Measurements from ENCODE around the gene CLIC5.

The CLIC5 gene

GRCh38 chr6:45997875-45998506 lies 17.7 kb downstream of the CLIC5 start:
- no peak overlapping the region for H3K4ac ChIP-seq (ENCODE audit: low read depth, low read length)
- no peak overlapping the region for H3K27ac ChIP-seq (ENCODE audit: low read depth, low read length)
- H4K12ac ChIP-seq (ENCODE audit: low read depth, low read length) = no peak overlapping the region
- H3K9me3 ChIP-seq (ENCODE audit: insufficient read depth, low read depth, low read length) = no peaks in the 10 kb centered on the region
- H2AFZ ChIP-seq (ENCODE audit: insufficient read depth, low read length, poor library complexity) = no peak overlapping the region
- no peak overlapping the region for H3K4me3 ChIP-seq (ENCODE audit: low read depth, low read length)
- H3K23ac ChIP-seq (ENCODE audit: low read length) = no peak overlapping the region
- H3K14ac ChIP-seq (ENCODE audit: low read length) = no peak overlapping the region
- DNase-seq = peak in 1 of 2 donors; percentile 44
- no peak overlapping the region for H3K18ac ChIP-seq (ENCODE audit: low read length)
- H2BK12ac ChIP-seq (ENCODE audit: low read length) = no peak overlapping the region
- H2BK120ac ChIP-seq (ENCODE audit: insufficient read depth, low read length, poor library complexity) = no peak overlapping the region
- no peak overlapping the region for H3K9ac ChIP-seq (ENCODE audit: low read length)
- H3K79me1 ChIP-seq (ENCODE audit: low read length) = no peaks in the 10 kb centered on the region
- H3K4me1 ChIP-seq (ENCODE audit: control insufficient read depth in 1 of 2, insufficient read depth in 2 of 2, low read length in 2 of 2) = peaks cover 0 to 5% of the 10 kb centered on the region in 2 experiments
- no peak overlapping the region for H4K91ac ChIP-seq (ENCODE audit: low read depth, low read length)
- no peak overlapping the region for H2AK5ac ChIP-seq (ENCODE audit: low read length)
- no peak overlapping the region for H2BK5ac ChIP-seq (ENCODE audit: low read depth, low read length, poor library complexity)
- H3K79me2 ChIP-seq (ENCODE audit: control insufficient read depth, insufficient read depth, low read length, poor library complexity) = no peaks in the 10 kb centered on the region
- H3K27me3 ChIP-seq (ENCODE audit: insufficient read depth, low read length) = no peaks in the 10 kb centered on the region
- no peak overlapping the region for H4K8ac ChIP-seq (ENCODE audit: low read depth, low read length)
- H3K36me3 ChIP-seq (ENCODE audit: control insufficient read depth in 1 of 2, insufficient read depth in 2 of 2, low read length in 2 of 2) = no peaks in the 10 kb centered on the region
- no CpG with 5 or more reads among the region's 5 CpGs for WGBS (ENCODE audit: extremely low coverage, insufficient coverage, insufficient read length)
- H3K4me2 ChIP-seq (ENCODE audit: low read length) = no peak overlapping the region

GRCh38 chr6:45991189-45991588 lies 24.5 kb downstream of the CLIC5 start:
- Histone ChIP-seq H3K18ac (ENCODE audit: low read length) (no peak overlapping the region), H3K79me2 (ENCODE audit: control insufficient read depth, insufficient read depth, low read length, poor library complexity) (no peaks in the 10 kb centered on the region), H4K91ac (ENCODE audit: low read depth, low read length) (no peak overlapping the region), H2AFZ (ENCODE audit: insufficient read depth, low read length, poor library complexity) (no peak overlapping the region), H3K79me1 (ENCODE audit: low read length) (no peaks in the 10 kb centered on the region), H3K27ac (ENCODE audit: low read depth, low read length) (no peak overlapping the region), H3K36me3 (ENCODE audit: control insufficient read depth in 1 of 2, insufficient read depth in 2 of 2, low read length in 2 of 2) (no peaks in the 10 kb centered on the region), H3K4me1 (ENCODE audit: control insufficient read depth in 1 of 2, insufficient read depth in 2 of 2, low read length in 2 of 2) (peaks cover 2 to 7% of the 10 kb centered on the region in 2 experiments), H2AK5ac (ENCODE audit: low read length) (no peak overlapping the region), H3K9me3 (ENCODE audit: insufficient read depth, low read depth, low read length) (no peaks in the 10 kb centered on the region), H4K12ac (ENCODE audit: low read depth, low read length) (no peak overlapping the region), H3K9ac (ENCODE audit: low read length) (no peak overlapping the region), H2BK12ac (ENCODE audit: low read length) (no peak overlapping the region), H3K4me2 (ENCODE audit: low read length) (no peak overlapping the region), H3K23ac (ENCODE audit: low read length) (no peak overlapping the region), H3K14ac (ENCODE audit: low read length) (no peak overlapping the region), H2BK5ac (ENCODE audit: low read depth, low read length, poor library complexity) (no peak overlapping the region), H3K4ac (ENCODE audit: low read depth, low read length) (no peak overlapping the region), H3K4me3 (ENCODE audit: low read depth, low read length) (no peak overlapping the region), H2BK120ac (ENCODE audit: insufficient read depth, low read length, poor library complexity) (no peak overlapping the region), H3K27me3 (ENCODE audit: insufficient read depth, low read length) (no peaks in the 10 kb centered on the region), H4K8ac (ENCODE audit: low read depth, low read length) (no peak overlapping the region)
- DNase-seq = no peak
- no CpG with 5 or more reads among the region's 1 CpG for WGBS (ENCODE audit: extremely low coverage, insufficient coverage, insufficient read length)

GRCh38 chr6:45990162-45990561 lies 25.5 kb downstream of the CLIC5 start:
- H3K36me3 ChIP-seq (ENCODE audit: control insufficient read depth in 1 of 2, insufficient read depth in 2 of 2, low read length in 2 of 2) = no peaks in the 10 kb centered on the region
- H2BK120ac ChIP-seq (ENCODE audit: insufficient read depth, low read length, poor library complexity) = no peak overlapping the region
- no peak overlapping the region for H4K8ac ChIP-seq (ENCODE audit: low read depth, low read length)
- no peak overlapping the region for H3K9ac ChIP-seq (ENCODE audit: low read length)
- H3K79me2 ChIP-seq (ENCODE audit: control insufficient read depth, insufficient read depth, low read length, poor library complexity) = no peaks in the 10 kb centered on the region
- H3K9me3 ChIP-seq (ENCODE audit: insufficient read depth, low read depth, low read length) = no peaks in the 10 kb centered on the region
- no peak overlapping the region for H2AFZ ChIP-seq (ENCODE audit: insufficient read depth, low read length, poor library complexity)
- no peak overlapping the region for H4K12ac ChIP-seq (ENCODE audit: low read depth, low read length)
- no CpG with 5 or more reads among the region's 1 CpG for WGBS (ENCODE audit: extremely low coverage, insufficient coverage, insufficient read length)
- H3K14ac ChIP-seq (ENCODE audit: low read length) = no peak overlapping the region
- peaks cover 2 to 7% of the 10 kb centered on the region in 2 experiments for H3K4me1 ChIP-seq (ENCODE audit: control insufficient read depth in 1 of 2, insufficient read depth in 2 of 2, low read length in 2 of 2)
- no peak overlapping the region for H3K27ac ChIP-seq (ENCODE audit: low read depth, low read length)
- no peak for DNase-seq
- H3K27me3 ChIP-seq (ENCODE audit: insufficient read depth, low read length) = no peaks in the 10 kb centered on the region
- H2AK5ac ChIP-seq (ENCODE audit: low read length) = no peak overlapping the region
- no peaks in the 10 kb centered on the region for H3K79me1 ChIP-seq (ENCODE audit: low read length)
- no peak overlapping the region for H3K4me2 ChIP-seq (ENCODE audit: low read length)
- H3K18ac ChIP-seq (ENCODE audit: low read length) = no peak overlapping the region
- H3K4ac ChIP-seq (ENCODE audit: low read depth, low read length) = no peak overlapping the region
- H3K23ac ChIP-seq (ENCODE audit: low read length) = no peak overlapping the region
- no peak overlapping the region for H4K91ac ChIP-seq (ENCODE audit: low read depth, low read length)
- no peak overlapping the region for H2BK12ac ChIP-seq (ENCODE audit: low read length)
- no peak overlapping the region for H2BK5ac ChIP-seq (ENCODE audit: low read depth, low read length, poor library complexity)
- no peak overlapping the region for H3K4me3 ChIP-seq (ENCODE audit: low read depth, low read length)

GRCh38 chr6:45988635-45989034 lies 27.0 kb downstream of the CLIC5 start:
- H3K27ac ChIP-seq (ENCODE audit: low read depth, low read length) = peak overlapping the region; percentile 19
- no peaks in the 10 kb centered on the region for H3K79me2 ChIP-seq (ENCODE audit: control insufficient read depth, insufficient read depth, low read length, poor library complexity)
- H4K8ac ChIP-seq (ENCODE audit: low read depth, low read length) = no peak overlapping the region
- H3K27me3 ChIP-seq (ENCODE audit: insufficient read depth, low read length) = no peaks in the 10 kb centered on the region
- H3K4me3 ChIP-seq (ENCODE audit: low read depth, low read length) = no peak overlapping the region
- peaks cover 2 to 7% of the 10 kb centered on the region in 2 experiments for H3K4me1 ChIP-seq (ENCODE audit: control insufficient read depth in 1 of 2, insufficient read depth in 2 of 2, low read length in 2 of 2)
- no peak overlapping the region for H2BK5ac ChIP-seq (ENCODE audit: low read depth, low read length, poor library complexity)
- H2BK12ac ChIP-seq (ENCODE audit: low read length) = no peak overlapping the region
- no peak overlapping the region for H2BK120ac ChIP-seq (ENCODE audit: insufficient read depth, low read length, poor library complexity)
- H4K12ac ChIP-seq (ENCODE audit: low read depth, low read length) = no peak overlapping the region
- no peaks in the 10 kb centered on the region for H3K36me3 ChIP-seq (ENCODE audit: control insufficient read depth in 1 of 2, insufficient read depth in 2 of 2, low read length in 2 of 2)
- no peak overlapping the region for H3K9ac ChIP-seq (ENCODE audit: low read length)
- no peak overlapping the region for H3K4me2 ChIP-seq (ENCODE audit: low read length)
- H4K91ac ChIP-seq (ENCODE audit: low read depth, low read length) = no peak overlapping the region
- no peak overlapping the region for H3K18ac ChIP-seq (ENCODE audit: low read length)
- H3K79me1 ChIP-seq (ENCODE audit: low read length) = no peaks in the 10 kb centered on the region
- WGBS (ENCODE audit: extremely low coverage, insufficient coverage, insufficient read length) = no CpG with 5 or more reads among the region's 2 CpGs
- no peak for DNase-seq
- no peaks in the 10 kb centered on the region for H3K9me3 ChIP-seq (ENCODE audit: insufficient read depth, low read depth, low read length)
- H3K14ac ChIP-seq (ENCODE audit: low read length) = no peak overlapping the region
- no peak overlapping the region for H3K4ac ChIP-seq (ENCODE audit: low read depth, low read length)
- peak overlapping the region; percentile 5 for H2AFZ ChIP-seq (ENCODE audit: insufficient read depth, low read length, poor library complexity)
- peak overlapping the region; percentile 51 for H3K23ac ChIP-seq (ENCODE audit: low read length)
- H2AK5ac ChIP-seq (ENCODE audit: low read length) = no peak overlapping the region
